Endothelial cell (in vitro differentiated cells): ENCODE results near the gene CXCL1. TPM values are rescaled to one million over a fixed set of nuclear protein-coding genes. Genes with fewer than 3 reads are reported as not detected.

Experiments
- DNase-seq: peaks from one replicate; pipeline ENCODE4 v3.0.0; 2021; ENCODE audit warnings: low spot score
- H3K27ac Mint-ChIP-seq: one replicate; pipeline ENCODE4 v1.8.0; 2021; ENCODE audit warnings: mixed read lengths, inconsistent platforms; ENCODE audit not compliant: unreplicated experiment
- H3K27me3 Mint-ChIP-seq: one replicate; pipeline ENCODE4 v1.8.0; 2021; ENCODE audit warnings: mild to moderate bottlenecking, moderate library complexity, mixed read lengths, inconsistent platforms; ENCODE audit not compliant: unreplicated experiment
- H3K36me3 Mint-ChIP-seq: one replicate; pipeline ENCODE4 v1.8.0; 2021; ENCODE audit warnings: mild to moderate bottlenecking, low read depth, mixed read lengths, inconsistent platforms; ENCODE audit not compliant: unreplicated experiment
- H3K4me1 Mint-ChIP-seq: one replicate; pipeline ENCODE4 v1.8.0; 2021; ENCODE audit warnings: mild to moderate bottlenecking, mixed read lengths, inconsistent platforms; ENCODE audit not compliant: unreplicated experiment
- H3K4me3 Mint-ChIP-seq: one replicate; pipeline ENCODE4 v1.8.0; 2021; ENCODE audit warnings: mild to moderate bottlenecking, mixed read lengths, inconsistent platforms; ENCODE audit not compliant: unreplicated experiment
- H3K9me3 Mint-ChIP-seq: one replicate; pipeline ENCODE4 v1.8.0; 2021; ENCODE audit warnings: mixed read lengths, inconsistent platforms; ENCODE audit not compliant: unreplicated experiment
- total RNA-seq: library from RNA; stranded (reverse); fragmentation: NEBNext Ultra II Directional; extraction: Animal tissue kit (Norgen Biotek cat#: 25700); gene quantifications from one replicate; pipeline ENCODE4 v1.2.1, GENCODE V29; 2021; ENCODE audit not compliant: unreplicated experiment
- TF ChIP-seq, protein P1 (sequence below): fragments of 200-600 bp; sonication (generic); IDR thresholded peaks from one replicate; pipeline ENCODE4 v1.5.0; 2021; ENCODE audit warnings: antibody characterized with exemption; ENCODE audit not compliant: unreplicated experiment

CXCL1 gene
- total RNA-seq, 1 donor from 2014 or later: 1.7 TPM

GRCh38 chr4:73872316-73873108, 3.3 kb downstream of the CXCL1 start:
- H3K9me3 Mint-ChIP-seq: no peaks in the 10 kb centered on the region
- H3K4me3 Mint-ChIP-seq: no peak overlapping the region
- H3K4me1 Mint-ChIP-seq: peaks cover 44% of the 10 kb centered on the region
- peaks cover 8% of the 10 kb centered on the region for H3K27me3 Mint-ChIP-seq
- no peaks in the 10 kb centered on the region for H3K36me3 Mint-ChIP-seq
- TF ChIP-seq, protein P1, sequence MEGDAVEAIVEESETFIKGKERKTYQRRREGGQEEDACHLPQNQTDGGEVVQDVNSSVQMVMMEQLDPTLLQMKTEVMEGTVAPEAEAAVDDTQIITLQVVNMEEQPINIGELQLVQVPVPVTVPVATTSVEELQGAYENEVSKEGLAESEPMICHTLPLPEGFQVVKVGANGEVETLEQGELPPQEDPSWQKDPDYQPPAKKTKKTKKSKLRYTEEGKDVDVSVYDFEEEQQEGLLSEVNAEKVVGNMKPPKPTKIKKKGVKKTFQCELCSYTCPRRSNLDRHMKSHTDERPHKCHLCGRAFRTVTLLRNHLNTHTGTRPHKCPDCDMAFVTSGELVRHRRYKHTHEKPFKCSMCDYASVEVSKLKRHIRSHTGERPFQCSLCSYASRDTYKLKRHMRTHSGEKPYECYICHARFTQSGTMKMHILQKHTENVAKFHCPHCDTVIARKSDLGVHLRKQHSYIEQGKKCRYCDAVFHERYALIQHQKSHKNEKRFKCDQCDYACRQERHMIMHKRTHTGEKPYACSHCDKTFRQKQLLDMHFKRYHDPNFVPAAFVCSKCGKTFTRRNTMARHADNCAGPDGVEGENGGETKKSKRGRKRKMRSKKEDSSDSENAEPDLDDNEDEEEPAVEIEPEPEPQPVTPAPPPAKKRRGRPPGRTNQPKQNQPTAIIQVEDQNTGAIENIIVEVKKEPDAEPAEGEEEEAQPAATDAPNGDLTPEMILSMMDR: no peak
- DNase-seq: no peak
- H3K27ac Mint-ChIP-seq: peak overlapping the region; percentile 55

DNA sequence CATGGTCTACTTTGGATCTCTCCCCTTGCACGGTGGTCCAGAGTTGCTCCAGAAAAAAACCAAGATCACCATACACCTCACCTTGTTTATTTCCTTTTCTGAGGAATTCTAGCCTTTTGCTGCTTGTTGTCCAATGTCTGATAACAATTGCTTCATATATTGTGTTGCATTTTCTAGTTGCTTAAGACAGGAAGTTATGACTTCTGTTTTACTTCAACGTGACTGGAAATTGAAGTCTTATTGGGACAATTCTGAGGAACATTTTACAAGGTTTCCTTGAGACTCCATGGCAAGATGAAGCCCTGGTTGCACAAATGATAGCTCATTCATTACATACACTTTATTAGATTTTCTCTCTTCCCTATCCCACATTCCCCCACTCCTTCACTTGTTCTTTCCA, 5.2 kb downstream of the CXCL1 start:
- no peak overlapping the region for H3K4me3 Mint-ChIP-seq
- H3K27me3 Mint-ChIP-seq: peaks cover 6% of the 10 kb centered on the region
- TF ChIP-seq, protein P1: no peak
- H3K9me3 Mint-ChIP-seq: no peaks in the 10 kb centered on the region
- DNase-seq: no peak
- H3K4me1 Mint-ChIP-seq: peaks cover 33% of the 10 kb centered on the region
- no peaks in the 10 kb centered on the region for H3K36me3 Mint-ChIP-seq
- no peak overlapping the region for H3K27ac Mint-ChIP-seq

DNA sequence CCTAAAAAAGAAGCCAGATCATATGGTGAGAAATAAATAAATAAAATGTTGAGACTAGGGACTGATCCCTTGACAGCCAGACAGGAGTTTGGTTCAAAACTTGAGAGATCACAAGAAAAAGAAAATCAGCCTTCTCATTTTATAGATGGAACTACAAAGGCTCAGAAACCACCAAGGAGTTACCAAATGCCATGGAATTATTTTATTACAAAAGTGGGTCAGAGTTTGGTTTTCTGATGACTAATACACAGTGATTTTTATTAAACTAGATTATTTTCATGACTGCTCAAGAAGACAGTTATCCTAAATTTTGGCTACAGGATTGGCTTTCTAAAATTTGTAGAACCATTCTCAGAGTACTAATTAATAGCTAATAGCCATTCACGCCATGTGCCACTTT, 6.2 kb downstream of the CXCL1 start:
- TF ChIP-seq, protein P1: no peak
- H3K27ac Mint-ChIP-seq: no peak overlapping the region
- H3K4me1 Mint-ChIP-seq: peaks cover 26% of the 10 kb centered on the region
- no peaks in the 10 kb centered on the region for H3K36me3 Mint-ChIP-seq
- no peak overlapping the region for H3K4me3 Mint-ChIP-seq
- no peak for DNase-seq
- H3K27me3 Mint-ChIP-seq: peaks cover 4% of the 10 kb centered on the region
- no peaks in the 10 kb centered on the region for H3K9me3 Mint-ChIP-seq

- no peaks in the 10 kb centered on the region for H3K27me3 Mint-ChIP-seq
- TF ChIP-seq, protein P1: no peak
- peaks cover 4% of the 10 kb centered on the region for H3K4me1 Mint-ChIP-seq
- no peak for DNase-seq
- H3K27ac Mint-ChIP-seq: no peak overlapping the region
- H3K36me3 Mint-ChIP-seq: no peaks in the 10 kb centered on the region
- H3K4me3 Mint-ChIP-seq: no peak overlapping the region
- no peaks in the 10 kb centered on the region for H3K9me3 Mint-ChIP-seq
Measured at GRCh38 chr4:73883306-73883705, 14.1 kb downstream of the CXCL1 start.

DNA sequence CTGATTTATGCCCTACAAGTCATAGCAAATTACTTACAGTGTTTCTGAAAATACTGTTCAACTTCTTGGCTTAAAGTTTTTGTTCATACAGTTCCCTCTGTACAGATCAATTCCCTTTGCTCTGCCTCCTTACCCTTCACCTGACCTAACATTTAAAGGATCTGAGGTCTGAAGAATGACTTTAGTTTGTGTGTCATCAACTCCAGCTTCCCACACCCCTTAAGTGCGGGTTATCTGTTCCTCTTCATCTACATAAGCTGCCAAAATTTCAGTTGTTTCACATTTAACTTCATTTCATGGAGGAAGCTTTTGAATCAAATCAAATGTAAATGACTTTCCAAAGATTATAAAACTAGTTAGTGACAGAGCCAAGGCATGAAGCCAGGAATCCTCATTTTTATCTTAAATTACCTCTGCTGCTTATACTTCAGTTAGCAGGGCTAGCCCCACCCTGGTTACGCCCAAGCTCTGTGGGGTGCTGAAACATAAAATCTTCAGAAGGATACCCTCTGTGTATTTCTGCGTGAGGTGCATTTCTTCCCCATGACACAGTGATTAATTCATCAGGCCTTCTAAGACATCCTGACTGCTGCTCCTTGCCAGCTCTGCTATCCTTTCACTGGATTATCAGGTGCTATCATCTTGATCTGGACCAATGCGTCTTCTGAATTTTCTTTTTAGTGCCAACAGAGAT, 16.5 kb downstream of the CXCL1 start:
- TF ChIP-seq, protein P1: no peak
- H3K27ac Mint-ChIP-seq: no peak overlapping the region
- H3K27me3 Mint-ChIP-seq: no peaks in the 10 kb centered on the region
- no peaks in the 10 kb centered on the region for H3K9me3 Mint-ChIP-seq
- no peak for DNase-seq
- H3K4me1 Mint-ChIP-seq: no peaks in the 10 kb centered on the region
- H3K36me3 Mint-ChIP-seq: no peaks in the 10 kb centered on the region
- H3K4me3 Mint-ChIP-seq: no peak overlapping the region
